ENCODE results near the gene PRR3.

PRR3 gene

DNA sequence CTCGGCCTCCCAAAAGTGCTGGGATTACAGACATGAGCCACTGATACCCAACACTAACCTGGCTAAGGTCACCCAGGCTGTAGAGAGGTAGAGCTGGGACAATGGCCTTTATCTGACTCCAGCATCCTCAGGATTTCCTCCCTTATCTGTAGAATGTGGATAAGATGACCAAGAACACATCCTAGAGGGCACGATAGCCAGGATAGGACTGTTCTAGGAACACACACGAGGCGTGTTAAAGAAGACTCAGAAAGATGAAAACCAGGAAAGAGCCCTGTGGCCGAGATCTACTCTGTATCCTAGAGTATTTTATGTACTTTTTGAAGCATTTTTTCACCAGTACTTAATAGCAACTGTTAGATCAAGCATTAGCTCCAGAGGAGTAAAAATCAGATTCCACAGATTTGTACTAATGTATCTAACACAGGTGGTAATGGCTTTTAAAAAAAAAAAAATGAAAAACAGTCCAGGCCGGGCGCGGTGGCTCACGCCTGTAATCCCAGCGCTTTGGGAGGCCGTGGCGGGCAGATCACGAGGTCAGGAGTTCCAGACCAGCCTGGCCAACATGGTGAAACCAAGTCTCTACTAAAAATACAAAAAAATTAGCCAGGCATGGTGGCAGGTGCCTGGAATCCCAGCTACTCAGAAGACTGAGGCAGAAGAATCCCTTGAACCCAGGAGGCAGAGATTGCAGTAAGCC, 42.7 kb downstream of the PRR3 start:
- H3K9me2 ChIP-seq (replicated peaks; ENCODE audit: control insufficient read depth, low read length) = no peaks in the 10 kb centered on the region
- H3F3A ChIP-seq (ENCODE audit: control insufficient read depth, insufficient read depth) = peaks cover 28% of the 10 kb centered on the region
- H3K27me3 ChIP-seq (ENCODE audit: control insufficient read depth, low read length) = no peaks in the 10 kb centered on the region
- no peak overlapping the region for H3K4me3 ChIP-seq (ENCODE audit: low read length)
- no peaks in the 10 kb centered on the region for H3K4me1 ChIP-seq (ENCODE audit: control insufficient read depth, low read length)
- TF ChIP-seq EZH2phosphoT487 (IDR thresholded peaks at IDR 0.05; ENCODE audit: borderline replicate concordance, low read length) = no peak
- TF ChIP-seq, protein P1, sequence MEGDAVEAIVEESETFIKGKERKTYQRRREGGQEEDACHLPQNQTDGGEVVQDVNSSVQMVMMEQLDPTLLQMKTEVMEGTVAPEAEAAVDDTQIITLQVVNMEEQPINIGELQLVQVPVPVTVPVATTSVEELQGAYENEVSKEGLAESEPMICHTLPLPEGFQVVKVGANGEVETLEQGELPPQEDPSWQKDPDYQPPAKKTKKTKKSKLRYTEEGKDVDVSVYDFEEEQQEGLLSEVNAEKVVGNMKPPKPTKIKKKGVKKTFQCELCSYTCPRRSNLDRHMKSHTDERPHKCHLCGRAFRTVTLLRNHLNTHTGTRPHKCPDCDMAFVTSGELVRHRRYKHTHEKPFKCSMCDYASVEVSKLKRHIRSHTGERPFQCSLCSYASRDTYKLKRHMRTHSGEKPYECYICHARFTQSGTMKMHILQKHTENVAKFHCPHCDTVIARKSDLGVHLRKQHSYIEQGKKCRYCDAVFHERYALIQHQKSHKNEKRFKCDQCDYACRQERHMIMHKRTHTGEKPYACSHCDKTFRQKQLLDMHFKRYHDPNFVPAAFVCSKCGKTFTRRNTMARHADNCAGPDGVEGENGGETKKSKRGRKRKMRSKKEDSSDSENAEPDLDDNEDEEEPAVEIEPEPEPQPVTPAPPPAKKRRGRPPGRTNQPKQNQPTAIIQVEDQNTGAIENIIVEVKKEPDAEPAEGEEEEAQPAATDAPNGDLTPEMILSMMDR (IDR thresholded peaks at IDR 0.05; ENCODE audit: low read depth, low read length, poor library complexity, severe bottlenecking) = no peak
- peaks cover 67% of the 10 kb centered on the region for H3K36me3 ChIP-seq (ENCODE audit: control insufficient read depth, low read length)
- H4K20me1 ChIP-seq (ENCODE audit: control insufficient read depth, insufficient read depth, low read depth, low read length) = no peaks in the 10 kb centered on the region; the same call in 1 of the 2 replicates
- H3K27ac ChIP-seq (ENCODE audit: low read depth, low read length) = no peak overlapping the region
- H3K9me3 ChIP-seq (ENCODE audit: control insufficient read depth, insufficient read depth, low read length) = no peaks in the 10 kb centered on the region
- no peak overlapping the region for H3K4me2 ChIP-seq (ENCODE audit: low read length)
- peaks cover 1% of the 10 kb centered on the region; the same call in 1 of the 2 replicates for H3K79me2 ChIP-seq (ENCODE audit: control insufficient read depth, low read length)

DNA sequence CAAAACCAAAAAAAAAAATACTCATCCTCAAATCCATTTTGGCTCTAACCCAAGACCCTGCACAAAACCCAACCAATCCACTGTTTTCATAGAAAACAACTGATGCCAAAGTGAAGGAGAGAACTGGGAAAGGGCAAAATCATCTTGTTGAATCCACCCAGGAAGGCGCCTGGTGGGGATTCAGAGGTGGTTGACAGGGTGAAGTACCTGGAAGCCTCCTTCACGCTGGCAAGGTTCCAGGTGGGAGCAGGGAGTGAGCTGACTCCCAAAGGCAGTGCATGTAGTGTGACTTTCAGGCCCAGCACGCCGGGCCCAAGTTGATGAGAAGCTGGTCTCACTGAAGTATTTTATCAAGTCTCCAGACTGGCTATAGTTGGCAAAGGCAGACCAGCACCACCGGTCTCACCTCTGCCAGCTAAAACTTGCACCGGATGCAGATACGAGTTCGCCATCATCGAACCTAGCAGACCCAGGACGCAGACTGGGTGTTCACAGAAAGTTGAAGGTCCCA, 43.4 kb downstream of the PRR3 start:
- Histone ChIP-seq H3K36me3 (ENCODE audit: control insufficient read depth, low read length) (peaks cover 66% of the 10 kb centered on the region), H3K4me2 (ENCODE audit: low read length) (no peak overlapping the region), H3F3A (ENCODE audit: control insufficient read depth, insufficient read depth) (peaks cover 25% of the 10 kb centered on the region), H3K9me3 (ENCODE audit: control insufficient read depth, insufficient read depth, low read length) (no peaks in the 10 kb centered on the region), H3K79me2 (ENCODE audit: control insufficient read depth, low read length) (no peaks in the 10 kb centered on the region), H4K20me1 (ENCODE audit: control insufficient read depth, insufficient read depth, low read depth, low read length) (no peaks in the 10 kb centered on the region), H3K4me1 (ENCODE audit: control insufficient read depth, low read length) (no peaks in the 10 kb centered on the region), H3K27me3 (ENCODE audit: control insufficient read depth, low read length) (no peaks in the 10 kb centered on the region), H3K27ac (ENCODE audit: low read depth, low read length) (no peak overlapping the region), H3K4me3 (ENCODE audit: low read length) (no peak overlapping the region), H3K9me2 (replicated peaks; ENCODE audit: control insufficient read depth, low read length) (no peaks in the 10 kb centered on the region)
- TF ChIP-seq EZH2phosphoT487 (IDR thresholded peaks at IDR 0.05; ENCODE audit: borderline replicate concordance, low read length) = no peak
- TF ChIP-seq, protein P1 (IDR thresholded peaks at IDR 0.05; ENCODE audit: low read depth, low read length, poor library complexity, severe bottlenecking) = no peak

DNA sequence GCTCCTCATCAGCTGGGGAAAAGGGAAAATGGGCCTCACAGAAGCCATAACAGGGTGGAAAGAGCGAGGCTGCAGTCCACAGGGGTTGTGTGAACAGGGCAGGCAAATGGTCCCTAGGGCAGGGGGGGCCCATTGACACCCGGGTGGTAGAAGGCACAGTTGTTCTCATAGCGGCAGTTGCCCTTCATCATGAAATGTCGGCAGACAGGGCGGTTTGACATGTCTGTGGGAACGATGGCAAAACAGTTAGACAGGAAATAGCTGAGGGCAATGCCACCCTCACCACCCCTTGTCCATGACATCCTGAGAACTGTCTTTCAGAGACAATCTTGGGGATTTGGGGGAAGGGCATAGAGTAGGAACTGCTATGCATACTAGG, 44.3 kb downstream of the PRR3 start:
- TF ChIP-seq, protein P1 (IDR thresholded peaks at IDR 0.05; ENCODE audit: low read depth, low read length, poor library complexity, severe bottlenecking) = no peak
- TF ChIP-seq EZH2phosphoT487 (IDR thresholded peaks at IDR 0.05; ENCODE audit: borderline replicate concordance, low read length) = no peak
- H3K9me2 ChIP-seq (replicated peaks; ENCODE audit: control insufficient read depth, low read length) = no peaks in the 10 kb centered on the region
- no peaks in the 10 kb centered on the region for H3K79me2 ChIP-seq (ENCODE audit: control insufficient read depth, low read length)
- no peak overlapping the region for H3K27ac ChIP-seq (ENCODE audit: low read depth, low read length)
- no peaks in the 10 kb centered on the region for H3K27me3 ChIP-seq (ENCODE audit: control insufficient read depth, low read length)
- H3F3A ChIP-seq (ENCODE audit: control insufficient read depth, insufficient read depth) = peaks cover 25% of the 10 kb centered on the region
- H3K4me1 ChIP-seq (ENCODE audit: control insufficient read depth, low read length) = no peaks in the 10 kb centered on the region
- no peaks in the 10 kb centered on the region for H4K20me1 ChIP-seq (ENCODE audit: control insufficient read depth, insufficient read depth, low read depth, low read length)
- no peak overlapping the region for H3K4me2 ChIP-seq (ENCODE audit: low read length)
- no peak overlapping the region for H3K4me3 ChIP-seq (ENCODE audit: low read length)
- H3K36me3 ChIP-seq (ENCODE audit: control insufficient read depth, low read length) = peaks cover 74% of the 10 kb centered on the region
- no peaks in the 10 kb centered on the region for H3K9me3 ChIP-seq (ENCODE audit: control insufficient read depth, insufficient read depth, low read length)
